ENCODE measurements around the gene TMPO.
"Not testable (repeated sequence)": the region's sequence is repeated elsewhere in the genome, so short reads cannot be mapped to it uniquely, and the experiment has no call there.

Gene TMPO

GRCh38 chr12:98515287-98516110 lies at the start of gene TMPO:
TMPO (plus strand) TSS chr12:98515590; CDS start chr12:98515868, 278 bp downstream.
- no peak for TF ChIP-seq JUND (IDR thresholded peaks at IDR 0.05; ENCODE audit: low read depth)
- peak; percentile 90 to 97 for DNase-seq (ENCODE audit: low read depth in 1 of 2, low spot score in 1 of 2)
- in situ Hi-C loops (cut with HindIII; ENCODE audit: low pct_unique_long_range_greater_than_20kb, low sequenced_read_pairs) = no loop called here

- TF ChIP-seq JUND (IDR thresholded peaks at IDR 0.05; ENCODE audit: low read depth) = no peak
- in situ Hi-C loops (cut with HindIII; ENCODE audit: low pct_unique_long_range_greater_than_20kb, low sequenced_read_pairs) = no loop called here
- DNase-seq (ENCODE audit: low read depth in 1 of 2, low spot score in 1 of 2) = no peak
These were observed 49.3 kb upstream of the TMPO start for GRCh38 chr12:98465950-98466602.

GRCh38 chr12:98466640-98467400 lies 48.6 kb upstream of the TMPO start:
- TF ChIP-seq JUND (IDR thresholded peaks at IDR 0.05; ENCODE audit: low read depth) = no peak
- in situ Hi-C loops (cut with HindIII; ENCODE audit: low pct_unique_long_range_greater_than_20kb, low sequenced_read_pairs) = no loop called here
- DNase-seq (ENCODE audit: low read depth in 1 of 2, low spot score in 1 of 2) = no peak

GRCh38 chr12:98469109-98469508 lies 46.3 kb upstream of the TMPO start:
- DNase-seq (ENCODE audit: low read depth in 1 of 2, low spot score in 1 of 2) = no peak
- TF ChIP-seq JUND (IDR thresholded peaks at IDR 0.05; ENCODE audit: low read depth) = no peak
- in situ Hi-C loops (cut with HindIII; ENCODE audit: low pct_unique_long_range_greater_than_20kb, low sequenced_read_pairs) = no loop called here

- DNase-seq (ENCODE audit: low read depth in 1 of 2, low spot score in 1 of 2) = no peak
- no peak for TF ChIP-seq JUND (IDR thresholded peaks at IDR 0.05; ENCODE audit: low read depth)
- in situ Hi-C loops (cut with HindIII; ENCODE audit: low pct_unique_long_range_greater_than_20kb, low sequenced_read_pairs) = no loop called here
These were observed 44.8 kb upstream of the TMPO start for GRCh38 chr12:98470469-98471082.

- TF ChIP-seq JUND (IDR thresholded peaks at IDR 0.05; ENCODE audit: low read depth) = no peak
- in situ Hi-C loops (cut with HindIII; ENCODE audit: low pct_unique_long_range_greater_than_20kb, low sequenced_read_pairs) = no loop called here
- no peak for DNase-seq (ENCODE audit: low read depth in 1 of 2, low spot score in 1 of 2)
These were observed 44.3 kb upstream of the TMPO start for GRCh38 chr12:98471085-98471484.

- TF ChIP-seq JUND (IDR thresholded peaks at IDR 0.05; ENCODE audit: low read depth) = no peak
- in situ Hi-C loops (cut with HindIII; ENCODE audit: low pct_unique_long_range_greater_than_20kb, low sequenced_read_pairs) = no loop called here
- DNase-seq (ENCODE audit: low read depth in 1 of 2, low spot score in 1 of 2) = no peak
These were observed 39.9 kb upstream of the TMPO start for GRCh38 chr12:98475565-98475908.

- in situ Hi-C loops (cut with HindIII; ENCODE audit: low pct_unique_long_range_greater_than_20kb, low sequenced_read_pairs) = no loop called here
- no peak for DNase-seq (ENCODE audit: low read depth in 1 of 2, low spot score in 1 of 2)
- TF ChIP-seq JUND (IDR thresholded peaks at IDR 0.05; ENCODE audit: low read depth) = no peak
These were observed 36.8 kb upstream of the TMPO start for GRCh38 chr12:98478606-98479005.

GRCh38 chr12:98483621-98484503 lies 31.5 kb upstream of the TMPO start:
- no peak for TF ChIP-seq JUND (IDR thresholded peaks at IDR 0.05; ENCODE audit: low read depth)
- in situ Hi-C loops (cut with HindIII; ENCODE audit: low pct_unique_long_range_greater_than_20kb, low sequenced_read_pairs) = no loop called here
- peak in 1 of 2 experiments; percentile 20 for DNase-seq (ENCODE audit: low read depth in 1 of 2, low spot score in 1 of 2)

- no peak for TF ChIP-seq JUND (IDR thresholded peaks at IDR 0.05; ENCODE audit: low read depth)
These were observed 29.5 kb upstream of the TMPO start for GRCh38 chr12:98485792-98486340.

GRCh38 chr12:98488416-98488815 lies 27.0 kb upstream of the TMPO start:
- in situ Hi-C loops (cut with HindIII; ENCODE audit: low pct_unique_long_range_greater_than_20kb, low sequenced_read_pairs); DNase-seq (ENCODE audit: low read depth in 1 of 2, low spot score in 1 of 2): not testable (repeated sequence)

More at GRCh38 chr12:98485792-98486340, 29.5 kb upstream of the TMPO start:
- in situ Hi-C loops (cut with HindIII; ENCODE audit: low pct_unique_long_range_greater_than_20kb, low sequenced_read_pairs) = no loop called here
- DNase-seq (ENCODE audit: low read depth in 1 of 2, low spot score in 1 of 2) = no peak

All from T47D (cell line).